Measurements from ENCODE around the gene CRYGN. TPM values are rescaled to one million over a fixed set of nuclear protein-coding genes. Genes with fewer than 3 reads are reported as not detected.

Gene CRYGN
- total RNA-seq, 1 donor from 2014 or later = not detected

GRCh38 chr7:151396328-151396970 lies 43.5 kb downstream of the CRYGN start:
- no peak overlapping the region for H3K27ac Mint-ChIP-seq
- ATAC-seq (ENCODE audit: low read depth) (no peak), DNase-seq (no peak)
- no peaks in the 10 kb centered on the region for H3K36me3 Mint-ChIP-seq (ENCODE audit: low read depth)
- H3K27me3 Mint-ChIP-seq = peaks cover 6% of the 10 kb centered on the region
- H3K9me3 Mint-ChIP-seq = no peaks in the 10 kb centered on the region
- TF ChIP-seq CTCF (IDR thresholded peaks at IDR 0.05) = no peak
- H3K4me3 Mint-ChIP-seq = no peak overlapping the region
- peaks cover 22% of the 10 kb centered on the region for H3K4me1 Mint-ChIP-seq
- intact Hi-C loops (cut with micrococcal nuclease) = no loop called here
- ChIA-PET POLR2A (interaction anchor here (0.7 kb wide), 1 partner anchor 15 kb away, joined by 3 read pairs; no protein-coding TSS in a partner anchor), CTCF (no interaction called here)

DNA sequence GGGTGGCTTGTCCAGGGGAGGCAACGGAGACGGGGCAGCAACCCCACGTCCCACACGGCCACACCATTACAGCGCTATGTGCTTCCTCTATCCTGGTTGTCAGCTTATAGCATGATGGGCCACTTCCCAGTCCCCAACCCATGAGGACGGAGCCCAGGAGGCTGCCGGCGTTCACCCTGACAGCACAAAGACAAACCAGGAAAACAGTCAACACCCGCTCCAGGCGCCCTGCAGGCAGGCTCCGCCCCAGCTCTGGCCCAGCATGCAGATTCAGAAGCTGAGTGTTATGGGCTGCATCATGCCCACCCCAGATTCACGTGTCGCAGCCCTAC lies 44.9 kb downstream of the CRYGN start:
- POLR2A ChIA-PET = no interaction called here

GRCh38 chr7:151394076-151395035 lies 45.6 kb downstream of the CRYGN start:
- ChIA-PET CTCF (no interaction called here), POLR2A (no interaction called here)
- TF ChIP-seq CTCF (IDR thresholded peaks at IDR 0.05) = no peak
- intact Hi-C loops (cut with micrococcal nuclease) = no loop called here
- H3K36me3 Mint-ChIP-seq (ENCODE audit: low read depth) = no peaks in the 10 kb centered on the region
- H3K27me3 Mint-ChIP-seq = peaks cover 16% of the 10 kb centered on the region
- ATAC-seq (ENCODE audit: low read depth) (no peak), DNase-seq (no peak)
- H3K27ac Mint-ChIP-seq = no peak overlapping the region
- peaks cover 5% of the 10 kb centered on the region for H3K4me1 Mint-ChIP-seq
- no peak overlapping the region for H3K4me3 Mint-ChIP-seq
- no peaks in the 10 kb centered on the region for H3K9me3 Mint-ChIP-seq

More for the DNA sequence above, 44.9 kb downstream of the CRYGN start:
- H3K27ac Mint-ChIP-seq = no peak overlapping the region
- CTCF ChIA-PET = no interaction called here
- ATAC-seq (ENCODE audit: low read depth) (no peak), DNase-seq (no peak)
- H3K9me3 Mint-ChIP-seq = no peaks in the 10 kb centered on the region
- no peak overlapping the region for H3K4me3 Mint-ChIP-seq
- H3K27me3 Mint-ChIP-seq = peaks cover 10% of the 10 kb centered on the region
- peaks cover 7% of the 10 kb centered on the region for H3K4me1 Mint-ChIP-seq
- TF ChIP-seq CTCF (IDR thresholded peaks at IDR 0.05) = no peak
- intact Hi-C loops (cut with micrococcal nuclease) = no loop called here
- H3K36me3 Mint-ChIP-seq (ENCODE audit: low read depth) = no peaks in the 10 kb centered on the region

DNA sequence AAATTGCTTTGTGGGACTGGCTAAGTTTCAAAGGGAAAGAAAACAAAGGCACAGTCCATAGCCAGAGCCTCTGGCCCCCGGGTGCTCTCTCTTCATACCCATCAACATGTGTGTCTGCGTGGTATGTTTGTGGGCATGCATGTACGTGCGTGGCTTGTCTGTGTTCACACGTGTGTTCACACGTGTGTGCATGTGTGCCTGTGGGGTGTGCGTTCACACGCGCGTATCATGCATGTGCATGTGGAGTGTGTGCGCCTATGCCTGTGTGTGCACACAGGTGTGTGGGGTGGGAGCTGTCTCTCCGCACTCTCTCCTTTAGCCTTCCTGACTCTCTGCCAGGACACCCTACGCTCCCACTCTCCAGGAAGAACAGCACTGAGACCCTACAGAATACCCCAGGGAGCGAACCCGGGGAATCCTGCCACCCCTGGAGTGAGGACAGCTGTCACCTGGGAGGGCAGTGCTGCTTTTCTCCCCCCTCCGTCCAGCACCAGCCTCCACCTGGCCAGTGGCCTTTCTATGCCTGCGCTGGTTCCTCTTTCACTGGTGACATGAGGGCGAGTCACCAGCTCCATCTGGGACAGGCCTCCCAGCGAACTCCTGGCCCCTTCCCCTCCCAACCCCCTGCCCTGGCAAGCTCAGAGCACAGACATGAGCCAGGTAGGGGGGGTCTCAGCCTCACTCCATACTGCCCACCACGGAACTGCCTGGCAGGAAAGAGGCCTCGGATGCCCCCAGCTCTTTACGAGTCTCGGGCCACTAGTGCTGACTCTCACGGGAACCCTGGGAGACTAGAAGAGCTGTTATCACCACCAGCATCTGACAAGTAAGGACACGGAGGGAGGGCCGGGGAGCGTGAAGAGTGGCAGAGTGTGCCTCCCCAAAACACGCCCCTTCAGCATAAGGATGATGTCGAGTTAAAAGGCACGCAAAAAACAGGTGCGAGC lies 46.6 kb downstream of the CRYGN start:
- no peak for ATAC-seq (ENCODE audit: low read depth)
- Mint-ChIP-seq H3K36me3 (ENCODE audit: low read depth) (no peaks in the 10 kb centered on the region), H3K4me1 (peaks cover 5% of the 10 kb centered on the region), H3K4me3 (no peak overlapping the region), H3K27ac (no peak overlapping the region), H3K9me3 (no peaks in the 10 kb centered on the region), H3K27me3 (peaks cover 17% of the 10 kb centered on the region)
- intact Hi-C loops (cut with micrococcal nuclease) = no loop called here
- TF ChIP-seq CTCF (IDR thresholded peaks at IDR 0.05) = no peak
- ChIA-PET POLR2A (no interaction called here), CTCF (no interaction called here)
- DNase-seq = no peak
